Gastrocnemius medialis (tissue), 4 donors: Measurements from ENCODE around the gene DDA1.

Experiments used
- CTCF ChIP-seq, 5 experiments: fragments of 450-650 bp in 3 of 5; fragments of 200-600 bp in 2 of 5; sonication (generic) in 2 of 5; IDR thresholded peaks in 4 of 5; conservative IDR thresholded peaks in 1 of 5; 1 replicate in 4 of 5; 2 replicates in 1 of 5; pipeline ENCODE4 v1.5.1; 2016 to 2019; ENCODE audit warnings: antibody characterized with exemption in 5 of 5, mild to moderate bottlenecking in 3 of 5, moderate library complexity in 3 of 5
- POLR2A ChIP-seq, 2 donors: fragments of 450-650 bp; IDR thresholded peaks; one replicate each; pipeline ENCODE4 v1.6.1; 2017; ENCODE audit warnings: antibody characterized with exemption in 2 of 2, mild to moderate bottlenecking in 2 of 2, moderate library complexity in 2 of 2

GRCh38 chr19:17335575-17335974, 26.2 kb downstream of the DDA1 start:
- TF ChIP-seq POLR2A (IDR thresholded peaks at IDR 0.05) (no peak), CTCF (IDR thresholded peaks at IDR 0.05 in 4 of 5, conservative IDR thresholded peaks at IDR 0.05 in 1 of 5) (no peak)
